ENCODE results near the gene CCDC183.

CCDC183 gene

DNA sequence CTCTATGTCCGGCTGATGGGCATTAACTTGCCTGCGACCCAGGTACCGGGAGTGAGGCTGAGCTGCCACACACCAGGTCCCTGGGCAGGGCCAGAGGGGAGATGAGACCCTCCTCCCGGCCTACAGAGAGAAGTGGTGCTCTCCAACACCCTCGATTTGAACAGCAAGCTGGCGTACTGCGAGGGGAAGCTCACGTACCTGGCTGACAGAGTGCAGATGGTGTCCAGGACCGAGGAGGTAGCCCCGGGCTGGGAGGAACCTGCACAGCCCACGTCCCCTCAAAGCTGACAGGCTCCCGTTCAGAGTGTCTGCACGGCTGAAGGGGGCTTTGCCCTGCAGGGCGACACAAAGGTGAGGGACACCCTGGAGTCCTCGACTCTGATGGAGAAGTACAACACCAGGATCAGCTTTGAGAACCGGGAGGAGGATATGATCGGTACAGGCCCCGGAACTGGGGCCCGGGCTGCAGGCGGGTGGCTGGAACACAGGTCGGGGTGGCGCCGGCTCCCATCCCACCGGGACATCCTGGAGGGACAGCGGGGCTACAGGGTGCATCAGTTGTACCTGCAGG lies 10.6 kb downstream of the CCDC183 start:
- H3K4me3 ChIP-seq (ENCODE audit: control insufficient read depth, low read depth, low read length) = peak overlapping the region; percentile 71
- TF ChIP-seq, protein P1, sequence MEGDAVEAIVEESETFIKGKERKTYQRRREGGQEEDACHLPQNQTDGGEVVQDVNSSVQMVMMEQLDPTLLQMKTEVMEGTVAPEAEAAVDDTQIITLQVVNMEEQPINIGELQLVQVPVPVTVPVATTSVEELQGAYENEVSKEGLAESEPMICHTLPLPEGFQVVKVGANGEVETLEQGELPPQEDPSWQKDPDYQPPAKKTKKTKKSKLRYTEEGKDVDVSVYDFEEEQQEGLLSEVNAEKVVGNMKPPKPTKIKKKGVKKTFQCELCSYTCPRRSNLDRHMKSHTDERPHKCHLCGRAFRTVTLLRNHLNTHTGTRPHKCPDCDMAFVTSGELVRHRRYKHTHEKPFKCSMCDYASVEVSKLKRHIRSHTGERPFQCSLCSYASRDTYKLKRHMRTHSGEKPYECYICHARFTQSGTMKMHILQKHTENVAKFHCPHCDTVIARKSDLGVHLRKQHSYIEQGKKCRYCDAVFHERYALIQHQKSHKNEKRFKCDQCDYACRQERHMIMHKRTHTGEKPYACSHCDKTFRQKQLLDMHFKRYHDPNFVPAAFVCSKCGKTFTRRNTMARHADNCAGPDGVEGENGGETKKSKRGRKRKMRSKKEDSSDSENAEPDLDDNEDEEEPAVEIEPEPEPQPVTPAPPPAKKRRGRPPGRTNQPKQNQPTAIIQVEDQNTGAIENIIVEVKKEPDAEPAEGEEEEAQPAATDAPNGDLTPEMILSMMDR (conservative IDR thresholded peaks at IDR 0.05; ENCODE audit: control insufficient read depth, insufficient read depth, low read depth, low read length) = no peak
- DNase-seq (ENCODE audit: low read depth) = no peak

DNA sequence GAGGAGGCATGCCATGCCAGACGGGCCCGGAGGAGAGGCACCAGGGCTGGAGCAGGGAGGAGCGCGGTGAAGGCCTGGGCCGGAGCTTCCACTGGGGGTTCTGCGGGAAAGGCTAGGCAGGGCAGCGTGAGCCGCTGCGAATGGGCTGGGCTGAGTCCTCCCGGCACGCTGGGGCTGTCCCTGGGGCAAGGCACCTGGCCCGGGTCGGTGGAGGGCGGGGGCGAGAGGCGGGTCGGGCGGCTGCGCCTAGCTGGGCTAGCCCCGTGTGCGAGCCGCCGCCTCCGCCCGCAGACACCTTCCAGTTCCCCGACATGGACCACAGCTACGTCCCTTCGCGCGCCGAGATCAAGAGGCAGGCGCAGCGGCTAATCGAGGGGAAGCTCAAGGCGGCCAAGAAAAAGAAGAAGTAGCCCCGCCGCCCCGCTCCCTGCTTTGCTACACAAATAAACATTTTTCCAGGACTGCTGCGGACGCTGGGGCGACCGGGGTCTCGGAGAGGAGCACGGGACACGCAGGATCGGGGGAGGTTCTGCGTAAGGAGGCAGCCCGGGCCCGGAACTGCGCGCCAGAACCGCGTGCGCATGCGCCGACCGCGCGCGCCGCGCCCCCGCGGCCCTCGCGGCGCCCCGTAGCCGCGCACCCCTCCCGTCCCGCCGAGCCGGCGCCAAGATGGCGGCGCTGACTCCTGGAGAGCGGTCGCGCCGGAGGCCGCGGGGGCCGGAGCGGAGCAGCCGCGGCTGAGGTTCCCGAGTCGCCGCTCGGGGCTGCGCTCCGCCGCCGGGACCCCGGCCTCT lies 11.3 kb downstream of the CCDC183 start, which contains the start of gene RABL6:
Gene RABL6 (plus strand): TSS at position 668 of the 794 bp plus-strand sequence. CDS start 249 bp downstream, outside the sequence.
- DNase-seq (ENCODE audit: low read depth) = peak; percentile 58
- H3K4me3 ChIP-seq (ENCODE audit: control insufficient read depth, low read depth, low read length) = peak within 1 kb of the TSS; percentile 71
- TF ChIP-seq, protein P1 (conservative IDR thresholded peaks at IDR 0.05; ENCODE audit: control insufficient read depth, insufficient read depth, low read depth, low read length) = no peak

DNA sequence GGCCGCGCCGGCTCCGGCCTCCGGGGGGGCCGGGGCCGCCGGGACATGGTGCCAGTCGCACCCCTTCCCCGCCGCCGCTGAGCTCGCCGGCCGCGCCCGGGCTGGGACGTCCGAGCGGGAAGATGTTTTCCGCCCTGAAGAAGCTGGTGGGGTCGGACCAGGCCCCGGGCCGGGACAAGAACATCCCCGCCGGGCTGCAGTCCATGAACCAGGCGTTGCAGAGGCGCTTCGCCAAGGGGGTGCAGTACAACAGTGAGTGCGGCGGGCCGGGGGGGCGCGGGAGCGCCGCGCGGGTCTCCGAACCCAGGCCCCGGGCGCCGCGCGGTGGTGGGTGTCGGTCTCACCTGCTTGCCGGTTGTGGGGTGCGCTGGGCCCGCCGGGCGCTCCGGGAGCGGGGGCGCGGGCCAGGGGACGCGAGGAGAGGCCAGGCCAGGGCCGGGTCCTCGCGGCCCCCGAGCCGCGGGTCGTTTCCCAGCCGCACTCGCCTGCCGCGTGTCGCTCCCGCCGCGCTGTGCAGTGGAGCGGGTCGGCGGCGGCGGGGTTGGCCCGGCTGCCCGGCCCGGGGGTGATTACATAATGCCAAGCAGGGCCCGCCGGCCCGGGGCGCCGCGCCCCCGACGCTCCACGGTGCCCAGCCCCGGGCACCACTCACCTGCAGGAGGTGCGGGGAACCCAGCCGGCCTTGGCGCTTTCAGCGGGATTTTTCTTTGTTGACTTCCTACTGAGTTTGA lies 12.1 kb downstream of the CCDC183 start:
- DNase-seq (ENCODE audit: low read depth) = no peak
- peak overlapping the region; percentile 71 for H3K4me3 ChIP-seq (ENCODE audit: control insufficient read depth, low read depth, low read length)
- TF ChIP-seq, protein P1 (conservative IDR thresholded peaks at IDR 0.05; ENCODE audit: control insufficient read depth, insufficient read depth, low read depth, low read length) = no peak

DNA sequence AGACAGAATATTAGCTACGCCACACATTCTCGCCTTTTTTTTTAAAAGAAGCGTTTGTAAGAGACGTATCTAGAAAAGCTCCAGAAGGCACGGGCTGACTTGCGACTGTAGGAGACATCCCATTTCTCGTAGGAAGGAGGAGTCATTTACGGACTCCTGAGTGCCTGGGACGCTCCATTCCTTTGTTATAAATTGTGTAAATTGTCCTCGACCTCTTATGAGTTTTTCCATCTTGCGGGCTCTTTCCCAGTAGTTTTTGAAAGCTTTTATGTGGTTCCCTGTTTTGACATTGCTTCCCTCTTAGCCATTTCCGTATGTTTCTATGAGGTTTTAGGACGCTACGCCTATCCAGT lies 12.6 kb downstream of the CCDC183 start:
- peak overlapping the region; percentile 71 for H3K4me3 ChIP-seq (ENCODE audit: control insufficient read depth, low read depth, low read length)
- TF ChIP-seq, protein P1 (conservative IDR thresholded peaks at IDR 0.05; ENCODE audit: control insufficient read depth, insufficient read depth, low read depth, low read length) = no peak
- DNase-seq (ENCODE audit: low read depth) = peak; percentile 34

DNA sequence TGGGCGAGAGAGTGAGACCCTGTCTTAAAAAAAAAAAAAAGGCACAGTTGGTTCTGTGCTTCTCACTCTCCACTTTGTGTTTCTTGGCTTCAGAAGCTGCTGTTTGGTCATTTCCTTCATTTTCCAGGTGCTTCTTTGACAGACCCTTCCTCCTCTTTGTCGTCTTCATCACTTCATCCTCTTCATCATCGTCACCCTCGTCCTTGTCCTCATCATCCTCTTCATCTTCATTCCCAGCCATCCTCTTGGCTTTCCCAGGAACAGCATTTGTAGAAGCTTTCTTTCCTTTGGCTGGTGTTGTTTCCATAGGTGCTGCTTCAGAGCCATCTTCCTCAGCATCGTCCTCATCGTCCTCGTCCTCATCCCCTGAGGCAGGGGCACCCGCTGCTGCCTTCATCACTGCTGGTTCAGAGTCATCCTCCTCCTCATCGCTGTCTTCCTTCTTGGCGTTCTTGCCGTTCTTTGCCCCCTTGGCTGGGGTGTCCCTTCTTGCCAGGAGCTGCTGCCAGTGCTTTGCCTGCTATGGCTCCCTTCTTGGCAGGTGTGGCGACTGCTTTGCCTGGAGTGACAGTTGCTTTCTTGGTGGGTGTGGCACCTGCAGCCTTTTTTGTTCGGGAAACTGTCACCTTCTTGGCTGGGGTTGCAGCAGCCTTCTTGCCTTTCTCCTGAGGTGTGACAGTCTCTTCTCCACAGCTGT lies 18.7 kb downstream of the CCDC183 start:
- H3K4me3 ChIP-seq (ENCODE audit: control insufficient read depth, low read depth, low read length) = no peak overlapping the region
- TF ChIP-seq, protein P1 (conservative IDR thresholded peaks at IDR 0.05; ENCODE audit: control insufficient read depth, insufficient read depth, low read depth, low read length) = no peak
- no peak for DNase-seq (ENCODE audit: low read depth)

DNA sequence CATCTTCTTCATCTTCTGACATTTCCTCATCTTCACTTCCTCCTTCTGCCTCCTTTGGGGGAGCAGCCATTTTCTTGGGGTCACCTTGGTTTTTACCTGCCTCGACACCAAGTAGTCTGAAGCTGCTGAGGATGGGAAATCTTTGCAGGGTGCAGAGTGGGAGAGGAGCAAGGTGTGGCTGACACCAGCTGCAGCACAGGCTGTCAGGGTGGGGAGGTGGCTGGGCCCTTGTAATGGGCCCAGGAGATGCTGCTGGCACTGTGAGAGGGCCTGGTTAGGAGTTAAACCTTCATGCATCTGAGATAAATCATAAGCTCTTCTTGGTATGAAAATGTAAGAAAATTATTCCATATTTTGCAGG lies 19.3 kb downstream of the CCDC183 start:
- TF ChIP-seq, protein P1 (conservative IDR thresholded peaks at IDR 0.05; ENCODE audit: control insufficient read depth, insufficient read depth, low read depth, low read length) = no peak
- H3K4me3 ChIP-seq (ENCODE audit: control insufficient read depth, low read depth, low read length) = no peak overlapping the region
- DNase-seq (ENCODE audit: low read depth) = no peak
